IgD-negative memory B cell (primary cell): ENCODE results near the gene SCAANT1. TPM values are rescaled to one million over a fixed set of nuclear protein-coding genes. Genes with fewer than 3 reads are reported as not detected.

Experiments
- H3K27ac Mint-ChIP-seq, 3 donors: one replicate each; pipeline ENCODE4 v1.8.0; 2020 to 2022; ENCODE audit warnings: mild to moderate bottlenecking in 3 of 3, mixed read lengths in 3 of 3, moderate library complexity in 1 of 3
- H3K27me3 Mint-ChIP-seq: one replicate; pipeline ENCODE4 v1.8.0; 2021; ENCODE audit warnings: mixed read lengths
- H3K36me3 Mint-ChIP-seq: one replicate; pipeline ENCODE4 v1.8.0; 2020; ENCODE audit warnings: mild to moderate bottlenecking, mixed read lengths
- H3K4me1 Mint-ChIP-seq, 3 donors: one replicate each; pipeline ENCODE4 v1.8.0; 2020 to 2022; ENCODE audit warnings: mixed read lengths in 3 of 3, mild to moderate bottlenecking in 1 of 3
- H3K4me3 Mint-ChIP-seq, 4 donors: one replicate each; pipeline ENCODE4 v1.8.0; 2020 to 2022; ENCODE audit warnings: mild to moderate bottlenecking in 4 of 4, mixed read lengths in 4 of 4, moderate library complexity in 3 of 4
- H3K9me3 Mint-ChIP-seq, 3 donors: one replicate each; pipeline ENCODE4 v1.8.0; 2020 to 2021; ENCODE audit warnings: mixed read lengths in 3 of 3, mild to moderate bottlenecking in 1 of 3
- polyA plus RNA-seq: library from polyadenylated mRNA; unstranded; fragments of 300-500 nt; fragmentation: Illumina TruSeq; gene quantifications from one replicate; pipeline ENCODE4 v1.2.3, GENCODE V29; 2021

The SCAANT1 gene
- not detected for polyA plus RNA-seq

DNA sequence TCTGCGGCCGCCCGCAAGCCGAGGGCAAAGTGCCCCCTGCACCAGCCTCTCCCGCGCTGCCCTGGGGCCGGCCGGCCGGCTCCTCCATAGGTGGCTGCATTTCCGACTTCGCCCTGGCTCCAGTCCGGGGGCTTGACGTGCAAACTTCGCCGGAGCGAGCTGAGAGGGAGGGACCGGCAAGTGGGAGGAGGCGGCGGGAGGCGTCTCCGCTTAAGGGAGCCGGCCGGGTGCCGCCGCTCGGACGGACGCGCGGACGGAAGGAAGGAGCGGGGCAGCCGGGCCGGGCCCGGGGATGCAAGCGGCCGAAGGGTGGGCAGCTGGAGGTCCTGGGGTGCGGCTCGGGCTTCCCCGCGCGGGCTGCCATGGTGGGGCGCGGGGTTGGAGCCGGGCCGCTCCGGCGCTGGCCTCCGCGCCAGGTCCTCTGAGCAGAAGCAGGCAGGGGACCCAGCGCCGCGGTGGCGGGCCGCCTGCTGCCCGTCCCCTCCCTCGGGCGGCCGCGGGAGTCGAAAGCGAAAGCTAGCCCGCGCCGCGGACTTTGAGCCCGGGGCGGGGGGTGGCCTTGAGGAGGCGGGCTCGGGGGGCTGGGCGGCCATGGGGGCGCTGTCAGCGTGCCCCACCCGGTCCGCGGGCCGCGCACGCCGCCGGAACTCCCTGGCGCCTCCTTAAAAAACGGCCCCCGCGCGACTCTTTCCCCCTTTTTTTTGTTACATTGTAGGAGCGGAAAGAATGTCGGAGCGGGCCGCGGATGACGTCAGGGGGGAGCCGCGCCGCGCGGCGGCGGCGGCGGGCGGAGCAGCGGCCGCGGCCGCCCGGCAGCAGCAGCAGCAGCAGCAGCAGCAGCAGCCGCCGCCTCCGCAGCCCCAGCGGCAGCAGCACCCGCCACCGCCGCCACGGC, at the start of gene SCAANT1:
TSS of gene SCAANT1 (minus strand) at position 511 of the 895 bp plus-strand sequence.
- Mint-ChIP-seq H3K4me3 (peak within 1 kb of the TSS; percentile 90 to 97 (median 95)), H3K36me3 (peaks cover 2% of the 10 kb centered on the region), H3K27me3 (no peaks in the 10 kb centered on the region), H3K4me1 (peaks cover 20 to 33% (median 27%) of the 10 kb centered on the region in 3 donors), H3K27ac (peak within 1 kb of the TSS; percentile 92 to 98 (median 96)), H3K9me3 (no peaks in the 10 kb centered on the region)

DNA sequence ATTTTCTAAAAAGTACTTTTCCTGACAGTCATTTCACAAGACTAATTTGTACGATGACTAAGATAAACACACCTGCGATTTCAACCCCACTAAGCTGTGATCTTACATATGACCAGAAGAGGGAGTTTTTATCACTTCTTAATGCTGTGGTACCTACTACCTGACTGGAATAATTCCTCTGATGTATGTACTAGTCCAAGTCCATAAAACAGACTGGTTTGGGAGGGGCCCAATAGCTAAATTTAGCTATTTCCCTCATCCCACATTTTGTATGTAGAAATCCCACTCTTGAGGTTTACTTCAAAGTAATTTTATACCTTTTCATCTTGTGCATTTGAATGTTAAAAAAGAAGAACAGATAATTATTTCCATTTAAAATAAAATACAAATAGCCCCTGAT, 49.7 kb upstream of the SCAANT1 start:
- no peaks in the 10 kb centered on the region for H3K27me3 Mint-ChIP-seq
- no peak overlapping the region for H3K27ac Mint-ChIP-seq
- H3K9me3 Mint-ChIP-seq, result no peaks in the 10 kb centered on the region
- peaks cover 25 to 33% (median 26%) of the 10 kb centered on the region in 3 donors for H3K4me1 Mint-ChIP-seq
- no peaks in the 10 kb centered on the region for H3K36me3 Mint-ChIP-seq
- no peak overlapping the region for H3K4me3 Mint-ChIP-seq

DNA sequence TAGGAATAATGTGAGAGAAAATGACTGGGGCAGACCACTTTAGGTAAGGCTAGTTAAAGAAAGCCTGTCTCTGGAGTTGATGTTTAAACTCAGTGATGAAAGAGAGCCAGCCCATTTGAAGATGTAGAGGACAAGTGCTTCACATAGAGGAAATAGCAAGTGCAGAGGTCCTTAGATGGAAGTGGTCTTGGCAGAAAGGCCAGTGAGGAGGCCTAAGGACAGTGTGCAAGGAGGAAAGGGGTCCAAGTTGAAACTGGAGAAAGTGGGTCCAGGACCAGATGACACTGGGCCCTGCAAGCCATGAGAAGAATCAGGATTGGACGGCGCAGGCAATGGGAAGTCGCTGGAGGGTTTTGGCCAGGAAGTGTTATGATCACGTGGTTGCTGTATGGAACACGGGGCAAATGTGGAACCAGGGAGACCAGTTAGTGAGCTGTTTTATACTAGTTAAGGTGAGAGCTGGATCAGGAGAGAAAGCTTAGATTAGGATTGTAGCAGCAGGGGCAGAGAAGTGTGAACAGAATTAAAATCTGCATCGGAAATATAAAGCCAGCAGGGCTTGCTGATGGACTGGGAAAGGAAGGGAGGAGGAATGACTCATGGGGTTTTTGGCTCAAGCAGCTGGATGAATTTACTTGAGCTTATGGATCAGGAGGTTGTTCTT, 48.0 kb upstream of the SCAANT1 start:
- peak overlapping the region in 1 of 4 donors; percentile 70 for H3K4me3 Mint-ChIP-seq
- peak overlapping the region in 2 of 3 donors; percentile 60 to 84 for H3K27ac Mint-ChIP-seq
- H3K27me3 Mint-ChIP-seq, result no peaks in the 10 kb centered on the region
- no peaks in the 10 kb centered on the region for H3K9me3 Mint-ChIP-seq
- H3K4me1 Mint-ChIP-seq, result peaks cover 23 to 42% (median 25%) of the 10 kb centered on the region in 3 donors
- H3K36me3 Mint-ChIP-seq, result no peaks in the 10 kb centered on the region

DNA sequence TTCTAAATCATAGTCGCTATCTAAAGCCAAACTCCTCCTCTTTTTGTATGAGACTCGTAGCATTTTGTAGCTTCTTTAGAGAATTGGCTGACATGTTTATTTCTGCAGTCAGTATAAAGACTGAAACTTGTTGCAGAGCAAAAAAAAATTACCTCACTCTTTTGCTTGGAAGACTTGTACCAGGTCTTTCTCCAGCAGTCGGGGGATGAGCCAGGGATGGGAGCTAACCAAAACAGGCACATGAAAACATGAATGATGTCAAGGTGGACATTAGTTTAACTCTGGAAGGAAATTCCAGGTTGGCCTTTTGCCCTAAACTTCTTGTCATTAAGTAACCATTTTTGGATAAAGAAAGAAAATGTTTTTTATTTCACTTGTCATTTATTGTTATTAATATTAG, 47.0 kb upstream of the SCAANT1 start:
- Mint-ChIP-seq H3K27me3 (no peaks in the 10 kb centered on the region), H3K27ac (peak overlapping the region in 1 of 3 donors; percentile 8), H3K36me3 (no peaks in the 10 kb centered on the region), H3K4me1 (peaks cover 23 to 45% (median 25%) of the 10 kb centered on the region in 3 donors), H3K9me3 (no peaks in the 10 kb centered on the region), H3K4me3 (no peak overlapping the region)

DNA sequence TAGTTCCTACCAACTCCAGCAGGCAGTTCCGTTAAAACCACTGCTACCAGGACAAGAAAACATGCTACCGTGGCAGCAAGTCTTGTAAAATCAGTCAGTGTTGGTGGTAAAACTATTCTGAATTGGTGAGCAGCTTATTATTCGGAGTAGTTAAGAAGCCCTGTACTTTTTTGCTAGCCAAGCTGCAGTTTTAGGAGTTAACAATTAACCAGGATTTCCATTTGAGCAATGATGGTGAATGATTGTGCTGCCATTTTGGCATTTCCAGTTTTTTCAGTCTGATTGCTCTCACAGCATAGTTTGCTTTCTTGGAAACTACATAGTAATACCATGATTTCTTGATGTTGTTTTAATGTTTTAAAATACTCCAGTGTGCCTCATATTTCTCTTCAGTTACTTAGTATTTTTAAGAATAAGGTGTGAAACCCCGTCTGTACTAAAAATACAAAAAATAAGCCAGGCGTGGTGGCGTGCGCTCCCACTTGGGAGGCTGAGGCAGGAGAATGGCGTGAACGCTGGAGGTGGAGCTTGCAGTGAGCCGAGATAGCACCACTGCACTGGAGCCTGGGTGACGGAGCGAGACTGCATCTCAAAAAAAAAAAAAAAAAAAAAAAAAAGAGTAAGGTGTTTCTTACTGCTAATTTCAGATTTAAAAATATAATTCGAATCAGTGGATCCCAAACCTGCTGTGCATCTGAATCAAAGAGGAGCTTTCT, 43.8 kb upstream of the SCAANT1 start:
- Mint-ChIP-seq H3K27ac (peak overlapping the region in 1 of 3 donors; percentile 46), H3K4me1 (peaks cover 28 to 54% (median 30%) of the 10 kb centered on the region in 3 donors), H3K4me3 (no peak overlapping the region)

DNA sequence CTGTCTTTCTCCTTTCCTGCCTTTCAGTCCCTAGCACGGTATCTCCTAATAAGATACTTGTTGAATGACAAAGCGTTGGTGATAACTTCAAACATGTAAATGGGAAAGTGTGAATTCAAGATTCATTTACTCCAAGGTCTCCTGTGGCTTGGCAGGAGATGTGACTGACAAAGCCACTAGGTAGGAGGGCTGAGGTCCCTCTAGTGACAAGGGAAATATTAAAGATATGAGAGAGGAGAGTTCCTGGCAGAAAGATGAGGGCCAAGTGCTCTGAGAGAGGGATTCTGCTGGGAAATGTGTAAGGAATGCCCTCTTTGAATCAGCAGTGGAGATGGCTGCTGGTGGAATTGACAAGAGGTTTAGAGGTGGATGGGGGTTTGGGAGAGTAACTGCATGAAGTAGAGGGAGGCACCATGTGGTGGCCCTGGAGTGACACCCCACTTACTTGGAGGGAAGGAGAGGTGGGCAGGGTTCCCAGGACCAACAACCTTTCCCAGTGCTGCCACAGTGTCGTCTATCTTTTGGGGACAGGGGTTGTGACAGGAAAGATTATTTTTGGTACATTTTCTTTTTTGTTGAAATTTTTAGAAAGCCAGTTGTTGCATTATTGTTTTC, 43.0 kb upstream of the SCAANT1 start:
- peak overlapping the region in 1 of 3 donors; percentile 13 for H3K27ac Mint-ChIP-seq
- no peaks in the 10 kb centered on the region for H3K27me3 Mint-ChIP-seq
- peaks cover 29 to 50% (median 32%) of the 10 kb centered on the region in 3 donors for H3K4me1 Mint-ChIP-seq
- no peaks in the 10 kb centered on the region for H3K9me3 Mint-ChIP-seq
- no peak overlapping the region for H3K4me3 Mint-ChIP-seq
- H3K36me3 Mint-ChIP-seq, result peaks cover 3% of the 10 kb centered on the region

More for the DNA sequence above, 43.8 kb upstream of the SCAANT1 start:
- no peaks in the 10 kb centered on the region for H3K9me3 Mint-ChIP-seq
- H3K36me3 Mint-ChIP-seq, result peaks cover 3% of the 10 kb centered on the region
- H3K27me3 Mint-ChIP-seq, result no peaks in the 10 kb centered on the region

DNA sequence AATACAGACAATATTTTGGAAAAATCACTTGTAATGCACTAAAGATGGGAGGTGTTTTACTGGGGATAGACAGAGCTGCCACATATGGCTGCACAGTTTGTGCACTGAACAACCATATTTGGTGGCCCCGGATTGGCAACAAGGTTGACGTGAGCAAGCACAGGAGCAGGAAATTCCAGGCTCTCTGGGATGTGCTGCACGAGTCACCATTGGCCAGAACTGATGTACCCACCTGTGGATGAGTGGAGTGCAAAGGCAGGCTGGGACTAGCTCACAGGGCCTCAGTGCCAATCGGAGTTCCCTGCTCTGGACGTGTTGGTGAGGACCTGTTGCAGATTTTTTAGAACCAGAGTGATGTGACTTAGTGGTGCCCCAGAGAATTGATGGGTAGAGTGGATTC, 42.0 kb upstream of the SCAANT1 start:
- no peaks in the 10 kb centered on the region for H3K27me3 Mint-ChIP-seq
- H3K4me3 Mint-ChIP-seq, result no peak overlapping the region
- peaks cover 5% of the 10 kb centered on the region for H3K36me3 Mint-ChIP-seq
- H3K27ac Mint-ChIP-seq, result peak overlapping the region in 1 of 3 donors; percentile 13
- H3K9me3 Mint-ChIP-seq, result no peaks in the 10 kb centered on the region
- H3K4me1 Mint-ChIP-seq, result peaks cover 24 to 48% (median 33%) of the 10 kb centered on the region in 3 donors

DNA sequence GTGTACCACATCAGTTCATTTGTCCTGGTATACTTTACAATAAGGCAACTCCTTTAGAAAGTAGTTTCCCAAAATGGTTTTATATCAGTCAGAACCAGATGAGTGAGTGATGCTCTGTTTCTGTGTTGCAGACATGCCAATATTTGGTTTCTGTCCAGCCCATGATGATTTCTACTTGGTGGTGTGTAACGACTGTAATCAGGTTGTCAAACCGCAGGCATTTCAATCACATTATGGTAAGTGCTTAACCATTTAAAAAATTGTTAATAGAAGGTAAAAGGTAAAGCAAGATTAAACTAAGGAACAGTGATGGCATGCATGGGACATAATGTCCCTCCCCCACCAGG, 40.0 kb upstream of the SCAANT1 start:
- Mint-ChIP-seq H3K36me3 (peaks cover 6% of the 10 kb centered on the region), H3K9me3 (no peaks in the 10 kb centered on the region), H3K4me3 (peak overlapping the region in 1 of 4 donors; percentile 11), H3K27ac (no peak overlapping the region), H3K4me1 (peaks cover 17 to 45% (median 34%) of the 10 kb centered on the region in 3 donors), H3K27me3 (no peaks in the 10 kb centered on the region)

DNA sequence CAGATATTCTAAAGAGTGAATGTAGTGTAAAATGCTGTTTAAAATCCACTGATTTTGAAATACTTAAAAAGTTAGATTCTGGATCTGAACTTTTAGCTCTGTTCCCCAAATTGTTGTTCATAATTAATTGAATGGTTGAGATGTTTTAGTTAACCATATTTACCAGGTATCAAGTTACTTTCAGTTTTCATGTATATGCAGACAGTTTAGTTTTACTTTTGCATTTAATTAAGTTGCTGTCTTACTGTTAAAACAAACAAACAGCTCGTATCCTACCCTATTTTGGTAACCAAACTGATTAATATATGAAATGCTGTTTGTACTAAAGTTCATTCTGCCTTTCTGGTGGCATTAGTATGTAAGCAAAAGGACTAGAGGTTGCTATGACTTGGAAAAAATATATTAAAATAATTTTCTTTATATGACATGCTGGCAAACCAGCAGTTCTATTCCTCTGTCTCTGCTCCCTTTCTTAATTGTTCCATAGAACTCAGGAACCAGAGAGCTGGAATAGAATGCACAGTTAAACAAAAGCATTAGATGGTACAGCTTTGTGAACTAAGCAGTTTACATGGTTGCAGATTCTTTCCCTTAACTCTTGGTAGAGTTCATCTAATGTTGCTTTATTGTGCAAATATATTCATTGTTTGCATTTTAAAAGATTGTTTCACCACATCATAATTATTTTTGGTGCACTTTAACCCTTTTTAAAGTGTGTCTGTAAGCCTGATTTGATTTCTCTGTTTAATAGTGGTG, 39.5 kb upstream of the SCAANT1 start:
- Mint-ChIP-seq H3K9me3 (no peaks in the 10 kb centered on the region), H3K27ac (peak overlapping the region in 1 of 3 donors; percentile 84), H3K36me3 (peaks cover 6% of the 10 kb centered on the region), H3K4me1 (peaks cover 20 to 43% (median 39%) of the 10 kb centered on the region in 3 donors), H3K27me3 (no peaks in the 10 kb centered on the region), H3K4me3 (peak overlapping the region in 1 of 4 donors; percentile 1)

DNA sequence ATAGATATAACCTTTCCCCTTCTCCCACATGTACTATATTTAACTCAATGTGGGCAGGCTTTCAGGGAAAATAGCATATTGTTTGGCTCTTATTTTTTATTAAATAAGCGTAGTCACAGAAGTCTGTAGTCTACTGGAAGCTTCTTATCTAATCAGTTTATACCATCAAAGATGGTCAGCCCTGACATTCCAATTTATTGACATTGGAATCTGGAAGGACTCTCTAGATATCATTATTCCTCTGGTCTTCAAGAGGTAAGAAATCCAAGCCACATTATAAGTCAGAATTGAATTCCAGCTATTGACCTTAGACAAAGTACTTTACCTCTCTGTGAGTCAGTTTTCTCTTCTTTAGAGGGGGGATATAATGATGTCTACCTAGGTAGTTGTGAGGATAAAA, 38.5 kb upstream of the SCAANT1 start:
- Mint-ChIP-seq H3K27me3 (no peaks in the 10 kb centered on the region), H3K27ac (no peak overlapping the region), H3K4me1 (peaks cover 20 to 45% (median 35%) of the 10 kb centered on the region in 3 donors), H3K9me3 (no peaks in the 10 kb centered on the region), H3K4me3 (no peak overlapping the region), H3K36me3 (peaks cover 7% of the 10 kb centered on the region)

DNA sequence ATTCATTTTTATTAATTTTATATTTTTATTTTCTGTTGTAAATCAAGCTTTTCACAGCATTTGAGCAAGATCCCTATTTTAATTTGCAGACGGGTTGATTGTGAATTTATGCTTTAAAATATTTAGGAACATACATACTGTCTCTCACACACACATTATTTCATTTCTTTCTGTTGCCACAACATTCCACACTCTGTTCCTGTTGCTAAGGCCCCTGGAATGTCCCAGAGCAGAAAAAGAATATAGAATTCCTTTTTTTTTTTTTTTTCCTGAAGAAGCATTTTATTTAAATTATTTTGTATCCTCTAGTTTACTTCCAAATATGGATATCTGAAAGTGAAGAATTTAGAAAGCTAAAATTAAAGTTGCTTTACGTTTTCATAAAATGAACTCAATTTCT, 36.8 kb upstream of the SCAANT1 start:
- no peak overlapping the region for H3K4me3 Mint-ChIP-seq
- no peaks in the 10 kb centered on the region for H3K27me3 Mint-ChIP-seq
- H3K9me3 Mint-ChIP-seq, result no peaks in the 10 kb centered on the region

DNA sequence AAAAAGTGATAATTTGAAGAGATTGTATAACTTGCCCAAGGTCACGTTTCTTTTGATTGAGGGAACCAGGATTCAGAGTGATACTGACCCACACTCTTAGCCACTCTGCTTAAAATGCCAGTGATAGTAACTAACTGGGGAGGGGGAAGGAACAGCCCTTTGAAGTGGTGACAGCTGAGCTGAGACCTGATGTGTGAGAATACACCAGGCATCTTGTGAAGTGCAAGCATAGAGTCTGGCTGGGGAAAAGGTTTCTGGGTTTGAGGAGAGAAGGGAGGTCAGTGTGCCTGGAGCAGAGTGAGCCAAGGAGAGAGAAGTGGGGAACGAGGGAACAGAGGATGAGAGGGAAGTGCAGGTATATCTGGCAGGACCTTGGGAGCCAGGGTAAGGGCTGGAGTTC, 35.4 kb upstream of the SCAANT1 start:
- Mint-ChIP-seq H3K36me3 (peaks cover 7% of the 10 kb centered on the region), H3K9me3 (no peaks in the 10 kb centered on the region), H3K27me3 (no peaks in the 10 kb centered on the region), H3K4me3 (no peak overlapping the region), H3K27ac (peak overlapping the region in 1 of 3 donors; percentile 65), H3K4me1 (peaks cover 20 to 45% (median 30%) of the 10 kb centered on the region in 3 donors)

More for the DNA sequence above, 36.8 kb upstream of the SCAANT1 start:
- peaks cover 10% of the 10 kb centered on the region for H3K36me3 Mint-ChIP-seq
- peaks cover 20 to 45% (median 29%) of the 10 kb centered on the region in 3 donors for H3K4me1 Mint-ChIP-seq
- H3K27ac Mint-ChIP-seq, result no peak overlapping the region

DNA sequence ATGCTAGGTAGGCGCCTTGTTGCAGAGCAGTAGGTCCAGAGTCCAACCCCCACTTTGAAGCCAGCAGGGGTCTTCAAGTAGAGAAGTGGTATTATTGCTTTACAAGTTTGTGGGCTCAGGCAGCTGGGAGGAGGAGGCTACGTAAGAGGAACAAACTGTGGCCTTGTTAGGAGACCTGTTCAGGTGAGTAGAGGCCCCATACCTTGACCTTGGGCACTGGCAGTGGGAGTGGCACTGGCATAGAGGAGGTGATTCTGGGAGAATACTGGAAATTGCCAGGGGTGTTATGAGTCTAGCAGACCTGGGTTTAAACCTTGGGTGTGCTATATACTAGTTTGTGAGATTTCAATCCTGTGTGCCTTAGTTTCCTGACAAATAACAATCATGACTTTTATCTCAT, 34.6 kb upstream of the SCAANT1 start:
- peaks cover 9% of the 10 kb centered on the region for H3K36me3 Mint-ChIP-seq
- H3K4me3 Mint-ChIP-seq, result no peak overlapping the region
- no peaks in the 10 kb centered on the region for H3K9me3 Mint-ChIP-seq
- H3K4me1 Mint-ChIP-seq, result peaks cover 22 to 45% (median 27%) of the 10 kb centered on the region in 3 donors
- H3K27ac Mint-ChIP-seq, result peak overlapping the region in 2 of 3 donors; percentile 21 to 33
- no peaks in the 10 kb centered on the region for H3K27me3 Mint-ChIP-seq

DNA sequence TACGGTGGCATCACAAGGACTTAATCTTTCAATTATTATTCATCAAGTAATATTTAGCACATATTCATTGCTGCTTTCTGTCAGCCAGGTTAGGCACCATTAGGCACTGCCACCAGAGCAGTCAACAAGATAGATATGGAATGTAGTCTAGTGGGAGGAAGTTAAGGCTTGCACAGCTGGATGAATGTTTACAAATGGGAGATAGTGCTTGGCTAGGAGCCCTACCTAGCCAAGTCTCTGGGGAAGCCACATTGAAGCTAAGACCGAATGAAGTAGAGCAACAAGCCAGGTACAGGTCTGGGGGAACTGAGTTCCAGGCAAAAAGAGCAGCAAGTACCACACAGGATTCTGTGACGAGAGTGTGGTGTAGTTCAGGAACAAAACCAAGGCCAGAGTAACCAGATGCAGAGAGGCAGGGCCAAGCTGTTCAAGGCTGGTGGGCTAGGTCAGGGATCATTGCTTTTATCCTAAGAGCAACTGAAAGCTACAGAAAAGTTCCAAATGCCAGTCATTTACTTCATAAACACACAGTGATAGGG, 33.4 kb upstream of the SCAANT1 start:
- Mint-ChIP-seq H3K4me1 (peaks cover 12 to 34% (median 19%) of the 10 kb centered on the region in 3 donors), H3K4me3 (no peak overlapping the region), H3K27me3 (no peaks in the 10 kb centered on the region), H3K36me3 (peaks cover 9% of the 10 kb centered on the region), H3K27ac (no peak overlapping the region), H3K9me3 (no peaks in the 10 kb centered on the region)
